ENCODE measurements around the gene CNR1. TPM values are rescaled to one million over a fixed set of nuclear protein-coding genes. Genes with fewer than 3 reads are reported as not detected.

The CNR1 gene
- total RNA-seq, 1 experiment from 2014 or later = 0.48 TPM

- ChIA-PET POLR2A (no interaction called here), CTCF (no interaction called here)
- no peak for TF ChIP-seq KAT7 (CRISPR knock-in tag; IDR thresholded peaks at IDR 0.05; ENCODE audit: borderline replicate concordance)
- no peak for TF ChIP-seq ZMAT4 (CRISPR knock-in tag; IDR thresholded peaks at IDR 0.05)
- TF ChIP-seq, protein P1, sequence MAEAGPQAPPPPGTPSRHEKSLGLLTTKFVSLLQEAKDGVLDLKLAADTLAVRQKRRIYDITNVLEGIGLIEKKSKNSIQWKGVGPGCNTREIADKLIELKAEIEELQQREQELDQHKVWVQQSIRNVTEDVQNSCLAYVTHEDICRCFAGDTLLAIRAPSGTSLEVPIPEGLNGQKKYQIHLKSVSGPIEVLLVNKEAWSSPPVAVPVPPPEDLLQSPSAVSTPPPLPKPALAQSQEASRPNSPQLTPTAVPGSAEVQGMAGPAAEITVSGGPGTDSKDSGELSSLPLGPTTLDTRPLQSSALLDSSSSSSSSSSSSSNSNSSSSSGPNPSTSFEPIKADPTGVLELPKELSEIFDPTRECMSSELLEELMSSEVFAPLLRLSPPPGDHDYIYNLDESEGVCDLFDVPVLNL (CRISPR knock-in tag; IDR thresholded peaks at IDR 0.05; ENCODE audit: borderline replicate concordance, low read depth) = no peak
- TF ChIP-seq NR3C1 (CRISPR knock-in tag; conservative IDR thresholded peaks at IDR 0.05; ENCODE audit: low read depth) = no peak
- TF ChIP-seq OVOL2 (CRISPR knock-in tag; IDR thresholded peaks at IDR 0.05; ENCODE audit: borderline replicate concordance) = no peak
- Mint-ChIP-seq H3K27ac (no peak overlapping the region), H3K9me3 (peaks cover 8% of the 10 kb centered on the region), H3K4me1 (peaks cover 6% of the 10 kb centered on the region), H3K4me3 (no peak overlapping the region), H3K36me3 (no peaks in the 10 kb centered on the region), H3K27me3 (ENCODE audit: low read depth) (no peaks in the 10 kb centered on the region)
- no peak for DNase-seq (ENCODE audit: low spot score)
- ATAC-seq = no peak
Observed at GRCh38 chr6:88145298-88145963, 20.7 kb downstream of the CNR1 start.

- TF ChIP-seq EMX1 (CRISPR knock-in tag; IDR thresholded peaks at IDR 0.05) = no peak
- no peak for TF ChIP-seq NR2C2 (CRISPR knock-in tag; IDR thresholded peaks at IDR 0.05)
- TF ChIP-seq, protein P2, sequence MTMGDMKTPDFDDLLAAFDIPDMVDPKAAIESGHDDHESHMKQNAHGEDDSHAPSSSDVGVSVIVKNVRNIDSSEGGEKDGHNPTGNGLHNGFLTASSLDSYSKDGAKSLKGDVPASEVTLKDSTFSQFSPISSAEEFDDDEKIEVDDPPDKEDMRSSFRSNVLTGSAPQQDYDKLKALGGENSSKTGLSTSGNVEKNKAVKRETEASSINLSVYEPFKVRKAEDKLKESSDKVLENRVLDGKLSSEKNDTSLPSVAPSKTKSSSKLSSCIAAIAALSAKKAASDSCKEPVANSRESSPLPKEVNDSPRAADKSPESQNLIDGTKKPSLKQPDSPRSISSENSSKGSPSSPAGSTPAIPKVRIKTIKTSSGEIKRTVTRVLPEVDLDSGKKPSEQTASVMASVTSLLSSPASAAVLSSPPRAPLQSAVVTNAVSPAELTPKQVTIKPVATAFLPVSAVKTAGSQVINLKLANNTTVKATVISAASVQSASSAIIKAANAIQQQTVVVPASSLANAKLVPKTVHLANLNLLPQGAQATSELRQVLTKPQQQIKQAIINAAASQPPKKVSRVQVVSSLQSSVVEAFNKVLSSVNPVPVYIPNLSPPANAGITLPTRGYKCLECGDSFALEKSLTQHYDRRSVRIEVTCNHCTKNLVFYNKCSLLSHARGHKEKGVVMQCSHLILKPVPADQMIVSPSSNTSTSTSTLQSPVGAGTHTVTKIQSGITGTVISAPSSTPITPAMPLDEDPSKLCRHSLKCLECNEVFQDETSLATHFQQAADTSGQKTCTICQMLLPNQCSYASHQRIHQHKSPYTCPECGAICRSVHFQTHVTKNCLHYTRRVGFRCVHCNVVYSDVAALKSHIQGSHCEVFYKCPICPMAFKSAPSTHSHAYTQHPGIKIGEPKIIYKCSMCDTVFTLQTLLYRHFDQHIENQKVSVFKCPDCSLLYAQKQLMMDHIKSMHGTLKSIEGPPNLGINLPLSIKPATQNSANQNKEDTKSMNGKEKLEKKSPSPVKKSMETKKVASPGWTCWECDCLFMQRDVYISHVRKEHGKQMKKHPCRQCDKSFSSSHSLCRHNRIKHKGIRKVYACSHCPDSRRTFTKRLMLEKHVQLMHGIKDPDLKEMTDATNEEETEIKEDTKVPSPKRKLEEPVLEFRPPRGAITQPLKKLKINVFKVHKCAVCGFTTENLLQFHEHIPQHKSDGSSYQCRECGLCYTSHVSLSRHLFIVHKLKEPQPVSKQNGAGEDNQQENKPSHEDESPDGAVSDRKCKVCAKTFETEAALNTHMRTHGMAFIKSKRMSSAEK (CRISPR knock-in tag; IDR thresholded peaks at IDR 0.05; ENCODE audit: borderline replicate concordance) = no peak
- TF ChIP-seq, protein P3, sequence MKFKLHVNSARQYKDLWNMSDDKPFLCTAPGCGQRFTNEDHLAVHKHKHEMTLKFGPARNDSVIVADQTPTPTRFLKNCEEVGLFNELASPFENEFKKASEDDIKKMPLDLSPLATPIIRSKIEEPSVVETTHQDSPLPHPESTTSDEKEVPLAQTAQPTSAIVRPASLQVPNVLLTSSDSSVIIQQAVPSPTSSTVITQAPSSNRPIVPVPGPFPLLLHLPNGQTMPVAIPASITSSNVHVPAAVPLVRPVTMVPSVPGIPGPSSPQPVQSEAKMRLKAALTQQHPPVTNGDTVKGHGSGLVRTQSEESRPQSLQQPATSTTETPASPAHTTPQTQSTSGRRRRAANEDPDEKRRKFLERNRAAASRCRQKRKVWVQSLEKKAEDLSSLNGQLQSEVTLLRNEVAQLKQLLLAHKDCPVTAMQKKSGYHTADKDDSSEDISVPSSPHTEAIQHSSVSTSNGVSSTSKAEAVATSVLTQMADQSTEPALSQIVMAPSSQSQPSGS (CRISPR knock-in tag; IDR thresholded peaks at IDR 0.05; ENCODE audit: borderline replicate concordance, low read depth) = no peak
- TF ChIP-seq ETV6 (CRISPR knock-in tag; IDR thresholded peaks at IDR 0.05) = no peak
- no peak for TF ChIP-seq ZNF138 (CRISPR knock-in tag; conservative IDR thresholded peaks at IDR 0.05)
- TF ChIP-seq, protein P4, sequence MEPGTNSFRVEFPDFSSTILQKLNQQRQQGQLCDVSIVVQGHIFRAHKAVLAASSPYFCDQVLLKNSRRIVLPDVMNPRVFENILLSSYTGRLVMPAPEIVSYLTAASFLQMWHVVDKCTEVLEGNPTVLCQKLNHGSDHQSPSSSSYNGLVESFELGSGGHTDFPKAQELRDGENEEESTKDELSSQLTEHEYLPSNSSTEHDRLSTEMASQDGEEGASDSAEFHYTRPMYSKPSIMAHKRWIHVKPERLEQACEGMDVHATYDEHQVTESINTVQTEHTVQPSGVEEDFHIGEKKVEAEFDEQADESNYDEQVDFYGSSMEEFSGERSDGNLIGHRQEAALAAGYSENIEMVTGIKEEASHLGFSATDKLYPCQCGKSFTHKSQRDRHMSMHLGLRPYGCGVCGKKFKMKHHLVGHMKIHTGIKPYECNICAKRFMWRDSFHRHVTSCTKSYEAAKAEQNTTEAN (CRISPR knock-in tag; IDR thresholded peaks at IDR 0.05) = no peak
- TF ChIP-seq ZNF512 (CRISPR knock-in tag; IDR thresholded peaks at IDR 0.05; ENCODE audit: borderline replicate concordance) = no peak
- TF ChIP-seq ZNF671 (CRISPR knock-in tag; IDR thresholded peaks at IDR 0.05) = no peak
- ATAC-seq = no peak
- Mint-ChIP-seq H3K27ac (no peak overlapping the region), H3K4me3 (no peak overlapping the region), H3K36me3 (no peaks in the 10 kb centered on the region), H3K4me1 (peaks cover 12% of the 10 kb centered on the region), H3K27me3 (ENCODE audit: low read depth) (no peaks in the 10 kb centered on the region), H3K9me3 (peaks cover 8% of the 10 kb centered on the region)
- DNase-seq (ENCODE audit: low spot score) = no peak
- POLR2A ChIA-PET = no interaction called here
- CTCF ChIA-PET = no interaction called here
Observed at GRCh38 chr6:88144637-88145297, 21.4 kb downstream of the CNR1 start.

Measured in WTC11 (cell line).